ENCODE results near the gene AGAP1. TPM values are rescaled to one million over a fixed set of nuclear protein-coding genes. Genes with fewer than 3 reads are reported as not detected.
A peak's percentile ranks its signal among the peaks of the same experiment; 100 is the strongest.

AGAP1 gene
- total RNA-seq, 3 donors from 2014 or later (not counting 1 experiment from before 2014, with no cell fraction given): 42.0 to 56.4 (median 45.7) TPM

- no peak for ATAC-seq
- Mint-ChIP-seq H3K36me3 (no peaks in the 10 kb centered on the region), H3K4me3 (no peak overlapping the region), H3K4me1 (peaks cover 36 to 41% of the 10 kb centered on the region in 2 donors), H3K27me3 (ENCODE audit: low read depth in 2 of 2) (no peaks in the 10 kb centered on the region), H3K9me3 (no peaks in the 10 kb centered on the region), H3K27ac (peak overlapping the region; percentile 16 to 45)
- intact Hi-C loops (cut with micrococcal nuclease): no loop called here
- Histone ChIP-seq H3K27me3 (ENCODE audit: control insufficient read depth, insufficient read depth, low read length) (no peaks in the 10 kb centered on the region), H3K4me3 (ENCODE audit: low read length) (no peak overlapping the region), H3K4me1 (ENCODE audit: control insufficient read depth, insufficient read depth, low read length) (peaks cover 11% of the 10 kb centered on the region), H3K36me3 (ENCODE audit: control insufficient read depth, insufficient read depth, low read length) (no peaks in the 10 kb centered on the region), H3K27ac (ENCODE audit: low read length) (peak overlapping the region; percentile 26), H3K9me3 (ENCODE audit: control insufficient read depth, insufficient read depth, low read length) (no peaks in the 10 kb centered on the region)
- TF ChIP-seq CTCF (IDR thresholded peaks at IDR 0.05): no peak
- WGBS (ENCODE audit: insufficient coverage): 85% methylated on average over 7 of the region's 7 CpGs
- no peak for DNase-seq
Observed at GRCh38 chr2:235698491-235698890, 204.6 kb downstream of the AGAP1 start.

GRCh38 chr2:235699576-235699975 is 205.7 kb downstream of the AGAP1 start:
- TF ChIP-seq CTCF (IDR thresholded peaks at IDR 0.05): no peak
- H3K4me3 ChIP-seq (ENCODE audit: low read length): no peak overlapping the region
- no peaks in the 10 kb centered on the region for H3K36me3 Mint-ChIP-seq
- 86% methylated on average over 5 of the region's 5 CpGs for WGBS (ENCODE audit: insufficient coverage)
- intact Hi-C loops (cut with micrococcal nuclease): no loop called here
- no peak overlapping the region for H3K4me3 Mint-ChIP-seq
- peaks cover 32 to 41% of the 10 kb centered on the region in 2 donors for H3K4me1 Mint-ChIP-seq
- ATAC-seq (no peak), DNase-seq (no peak)
- H3K36me3 ChIP-seq (ENCODE audit: control insufficient read depth, insufficient read depth, low read length): no peaks in the 10 kb centered on the region
- H3K4me1 ChIP-seq (ENCODE audit: control insufficient read depth, insufficient read depth, low read length): peaks cover 11% of the 10 kb centered on the region
- no peaks in the 10 kb centered on the region for H3K27me3 ChIP-seq (ENCODE audit: control insufficient read depth, insufficient read depth, low read length)
- no peak overlapping the region for H3K27ac ChIP-seq (ENCODE audit: low read length)
- H3K9me3 Mint-ChIP-seq: no peaks in the 10 kb centered on the region
- H3K9me3 ChIP-seq (ENCODE audit: control insufficient read depth, insufficient read depth, low read length): no peaks in the 10 kb centered on the region
- no peaks in the 10 kb centered on the region for H3K27me3 Mint-ChIP-seq (ENCODE audit: low read depth in 2 of 2)
- H3K27ac Mint-ChIP-seq: peak overlapping the region in 1 of 2 donors; percentile 45

DNA sequence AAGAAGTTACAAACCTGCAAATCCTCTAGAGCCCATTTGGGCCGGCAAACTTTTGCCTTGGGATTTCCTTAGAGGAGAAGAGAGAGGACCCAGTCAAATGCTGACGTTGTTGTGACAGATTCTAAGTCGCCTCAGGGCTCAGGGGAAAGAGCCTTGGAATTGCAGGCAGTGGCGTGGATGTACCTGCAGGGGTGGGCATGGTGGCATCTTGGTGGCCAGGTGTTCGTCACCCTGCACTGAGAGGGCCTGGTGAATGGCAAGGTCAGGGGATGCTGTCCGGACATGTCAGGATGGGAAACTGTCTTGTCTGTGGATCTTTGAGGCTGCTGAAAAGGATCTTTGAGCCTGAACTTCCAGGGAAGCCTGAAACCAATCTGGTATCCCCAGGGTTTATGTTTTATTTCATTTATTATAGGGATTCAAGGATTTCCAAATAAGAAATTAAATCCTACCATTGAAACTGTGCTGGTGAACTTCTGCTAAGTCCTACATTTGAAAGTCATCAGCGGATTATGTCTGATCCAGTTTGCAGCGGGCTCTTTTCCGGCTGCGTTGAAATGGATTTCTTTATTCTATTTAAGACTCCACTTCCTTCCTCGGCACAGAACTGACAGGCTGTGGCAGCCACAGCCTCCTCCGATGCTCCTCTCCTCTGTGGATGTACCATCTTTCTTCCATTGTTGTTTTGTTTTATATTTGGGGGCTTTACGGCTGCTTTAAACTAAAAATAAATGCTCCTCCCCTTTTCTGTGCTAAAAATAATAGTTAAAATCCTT is 207.6 kb downstream of the AGAP1 start:
- H3K36me3 Mint-ChIP-seq: no peaks in the 10 kb centered on the region

More for the DNA sequence above, 207.6 kb downstream of the AGAP1 start:
- ATAC-seq (no peak), DNase-seq (no peak)
- Histone ChIP-seq H3K9me3 (ENCODE audit: control insufficient read depth, insufficient read depth, low read length) (no peaks in the 10 kb centered on the region), H3K4me1 (ENCODE audit: control insufficient read depth, insufficient read depth, low read length) (peaks cover 11% of the 10 kb centered on the region), H3K27ac (ENCODE audit: low read length) (no peak overlapping the region), H3K36me3 (ENCODE audit: control insufficient read depth, insufficient read depth, low read length) (no peaks in the 10 kb centered on the region), H3K4me3 (ENCODE audit: low read length) (no peak overlapping the region), H3K27me3 (ENCODE audit: control insufficient read depth, insufficient read depth, low read length) (no peaks in the 10 kb centered on the region)
- TF ChIP-seq CTCF (IDR thresholded peaks at IDR 0.05): no peak
- 76% methylated on average over 9 of the region's 13 CpGs for WGBS (ENCODE audit: insufficient coverage)
- H3K9me3 Mint-ChIP-seq: no peaks in the 10 kb centered on the region
- H3K27ac Mint-ChIP-seq: no peak overlapping the region
- H3K4me1 Mint-ChIP-seq: peaks cover 27 to 35% of the 10 kb centered on the region in 2 donors
- no peaks in the 10 kb centered on the region for H3K27me3 Mint-ChIP-seq (ENCODE audit: low read depth in 2 of 2)
- intact Hi-C loops (cut with micrococcal nuclease): no loop called here
- no peak overlapping the region for H3K4me3 Mint-ChIP-seq

Measured in natural killer cell (primary cell).